GM12892 (cell line): ENCODE data around the gene ZBTB20.

Experiments
- POLR2A ChIP-seq: IDR thresholded peaks from 2 replicates; pipeline ENCODE4 v1.6.1; 2011; ENCODE audit warnings: low read depth, low read length, control low read depth
- TAF1 ChIP-seq: IDR thresholded peaks from 2 replicates; pipeline ENCODE4 v1.6.1; 2011; ENCODE audit warnings: low read depth, mild to moderate bottlenecking, control low read depth, low read length, borderline replicate concordance

- TF ChIP-seq POLR2A (no peak), TAF1 (no peak)
Observed at GRCh38 chr3:114420072-114420471, 727.0 kb downstream of the ZBTB20 start.
